WTC11 (cell line): ENCODE measurements around the gene RNF103. TPM values are rescaled to one million over a fixed set of nuclear protein-coding genes. Genes with fewer than 3 reads are reported as not detected.
A peak's percentile ranks its signal among the peaks of the same experiment; 100 is the strongest.

Experiments
- ATAC-seq: fragments of 200-7000 bp; cut with Tn5 transposase; 2 replicates; pipeline ENCODE4 v1.10.0; 2021; ENCODE audit warnings: mild to moderate bottlenecking, moderate library complexity
- CTCF ChIA-PET: fragments of 300-600 bp; sonication (Branson Sonifier 250); formaldehyde crosslinking; loops from one replicate; lab custom pipeline; 2021; ENCODE audit warnings: antibody characterized with exemption; lab: Charles Lee
- POLR2A ChIA-PET: fragments of 350-600 bp; sonication (Branson Sonifier 250); formaldehyde crosslinking; loops from one replicate; lab custom pipeline; 2021; ENCODE audit warnings: antibody characterized with exemption; lab: Charles Lee
- DNase-seq: peaks from one replicate; pipeline ENCODE4 v3.0.0; 2021; ENCODE audit warnings: low spot score
- H3K27ac Mint-ChIP-seq: 2 replicates; pipeline ENCODE4 v1.8.0; 2021; ENCODE audit warnings: mixed read lengths
- H3K27me3 Mint-ChIP-seq: 2 replicates; pipeline ENCODE4 v1.8.0; 2021; ENCODE audit warnings: low read depth, mild to moderate bottlenecking, moderate library complexity, mixed read lengths
- H3K36me3 Mint-ChIP-seq: 2 replicates; pipeline ENCODE4 v1.8.0; 2021; ENCODE audit warnings: mixed read lengths
- H3K4me1 Mint-ChIP-seq: 2 replicates; pipeline ENCODE4 v1.8.0; 2022; ENCODE audit warnings: mixed read lengths
- H3K4me3 Mint-ChIP-seq: 2 replicates; pipeline ENCODE4 v1.8.0; 2021; ENCODE audit warnings: mild to moderate bottlenecking, moderate library complexity, mixed read lengths
- H3K9me3 Mint-ChIP-seq: 2 replicates; pipeline ENCODE4 v1.8.0; 2021; ENCODE audit warnings: mixed read lengths
- ATF1 ChIP-seq: sonication (generic); formaldehyde crosslinking; IDR thresholded peaks from 2 replicates; pipeline ENCODE4 v1.8.1; 2023; ENCODE audit warnings: mild to moderate bottlenecking, moderate library complexity, missing genetic modification reagents
- ATF6 ChIP-seq: sonication (generic); formaldehyde crosslinking; IDR thresholded peaks from 2 replicates; pipeline ENCODE4 v1.8.1; 2023; ENCODE audit warnings: mild to moderate bottlenecking, missing genetic modification reagents
- CDX4 ChIP-seq: fragments of 250-450 bp; sonication (Bioruptor Pico); IDR thresholded peaks from 2 replicates; pipeline ENCODE4 v1.9.0; 2021; ENCODE audit warnings: moderate library complexity, mild to moderate bottlenecking, inconsistent platforms, borderline replicate concordance
- CREB1 ChIP-seq: sonication (generic); formaldehyde crosslinking; IDR thresholded peaks from 2 replicates; pipeline ENCODE4 v1.8.0; 2023; ENCODE audit warnings: mild to moderate bottlenecking, missing genetic modification reagents
- FOXJ3 ChIP-seq: sonication (generic); formaldehyde crosslinking; IDR thresholded peaks from 2 replicates; pipeline ENCODE4 v1.9.0; 2021; ENCODE audit warnings: missing genetic modification reagents, mild to moderate bottlenecking, borderline replicate concordance
- FOXP1 ChIP-seq: sonication (generic); formaldehyde crosslinking; IDR thresholded peaks from 2 replicates; pipeline ENCODE4 v1.8.0; 2022; ENCODE audit warnings: missing genetic modification reagents, mild to moderate bottlenecking, moderate library complexity, borderline replicate concordance
- GRHL2 ChIP-seq: fragments of 250-450 bp; sonication (Bioruptor Pico); IDR thresholded peaks from 2 replicates; pipeline ENCODE4 v1.8.0; 2022; ENCODE audit warnings: mild to moderate bottlenecking, moderate library complexity; ENCODE audit not compliant: insufficient replicate concordance, severe bottlenecking
- MXD4 ChIP-seq: fragments of 250-450 bp; sonication (Bioruptor Pico); IDR thresholded peaks from 2 replicates; pipeline ENCODE4 v1.8.0; 2021; ENCODE audit warnings: mild to moderate bottlenecking, moderate library complexity, borderline replicate concordance
- MYBL2 ChIP-seq: sonication (generic); formaldehyde crosslinking; IDR thresholded peaks from 2 replicates; pipeline ENCODE4 v1.8.1; 2023; ENCODE audit warnings: mild to moderate bottlenecking, moderate library complexity, missing genetic modification reagents
- NFATC4 ChIP-seq: fragments of 250-450 bp; sonication (Bioruptor Pico); IDR thresholded peaks from 2 replicates; pipeline ENCODE4 v1.9.0; 2021; ENCODE audit warnings: mild to moderate bottlenecking
- NFE2L1 ChIP-seq: sonication (generic); formaldehyde crosslinking; IDR thresholded peaks from 2 replicates; pipeline ENCODE4 v1.8.1; 2023; ENCODE audit warnings: missing genetic modification reagents
- PRRX2 ChIP-seq: fragments of 250-450 bp; sonication (Bioruptor Pico); IDR thresholded peaks from 2 replicates; pipeline ENCODE4 v1.8.0; 2021; ENCODE audit warnings: mild to moderate bottlenecking
- RELA ChIP-seq: sonication (generic); formaldehyde crosslinking; IDR thresholded peaks from 2 replicates; pipeline ENCODE4 v1.8.1; 2022; ENCODE audit warnings: missing genetic modification reagents, mild to moderate bottlenecking, borderline replicate concordance
- SMAD3 ChIP-seq: sonication (generic); formaldehyde crosslinking; IDR thresholded peaks from 2 replicates; pipeline ENCODE4 v1.8.0; 2022; ENCODE audit warnings: missing genetic modification reagents, mild to moderate bottlenecking, borderline replicate concordance
- TP53 ChIP-seq: sonication (generic); formaldehyde crosslinking; IDR thresholded peaks from 2 replicates; pipeline ENCODE4 v1.8.1; 2023; ENCODE audit warnings: mild to moderate bottlenecking, missing genetic modification reagents
- USF1 ChIP-seq: sonication (generic); formaldehyde crosslinking; IDR thresholded peaks from 2 replicates; pipeline ENCODE4 v1.8.0; 2022; ENCODE audit warnings: mild to moderate bottlenecking, missing genetic modification reagents
- ZNF219 ChIP-seq: sonication (generic); formaldehyde crosslinking; IDR thresholded peaks from 2 replicates; pipeline ENCODE4 v1.8.0; 2023; ENCODE audit warnings: missing genetic modification reagents, mild to moderate bottlenecking, borderline replicate concordance
- ZNF423 ChIP-seq: fragments of 250-450 bp; sonication (Bioruptor Pico); IDR thresholded peaks from 2 replicates; pipeline ENCODE4 v2.1.2; 2022; ENCODE audit warnings: mild to moderate bottlenecking, moderate library complexity
- ZNF512 ChIP-seq: sonication (generic); formaldehyde crosslinking; IDR thresholded peaks from 2 replicates; pipeline ENCODE4 v1.8.1; 2022; ENCODE audit warnings: missing genetic modification reagents, borderline replicate concordance
- total RNA-seq: library from RNA; stranded (reverse); gene quantifications from 3 replicates; pipeline ENCODE4 v1.2.3, GENCODE V29; 2021
- TF ChIP-seq, protein P1 (sequence below): sonication (generic); formaldehyde crosslinking; IDR thresholded peaks from 2 replicates; pipeline ENCODE4 v1.8.0; 2022; ENCODE audit warnings: mild to moderate bottlenecking, missing genetic modification reagents
- TF ChIP-seq, protein P2 (sequence below): sonication (generic); formaldehyde crosslinking; IDR thresholded peaks from 2 replicates; pipeline ENCODE4 v1.8.1; 2023; ENCODE audit warnings: mild to moderate bottlenecking, missing genetic modification reagents, borderline replicate concordance
- TF ChIP-seq, protein P3 (sequence below): fragments of 250-450 bp; sonication (Bioruptor Pico); IDR thresholded peaks from 2 replicates; pipeline ENCODE4 v1.9.0; 2021; ENCODE audit warnings: mild to moderate bottlenecking, borderline replicate concordance

Gene RNF103
- total RNA-seq, 1 experiment from 2014 or later: 6.8 TPM

DNA sequence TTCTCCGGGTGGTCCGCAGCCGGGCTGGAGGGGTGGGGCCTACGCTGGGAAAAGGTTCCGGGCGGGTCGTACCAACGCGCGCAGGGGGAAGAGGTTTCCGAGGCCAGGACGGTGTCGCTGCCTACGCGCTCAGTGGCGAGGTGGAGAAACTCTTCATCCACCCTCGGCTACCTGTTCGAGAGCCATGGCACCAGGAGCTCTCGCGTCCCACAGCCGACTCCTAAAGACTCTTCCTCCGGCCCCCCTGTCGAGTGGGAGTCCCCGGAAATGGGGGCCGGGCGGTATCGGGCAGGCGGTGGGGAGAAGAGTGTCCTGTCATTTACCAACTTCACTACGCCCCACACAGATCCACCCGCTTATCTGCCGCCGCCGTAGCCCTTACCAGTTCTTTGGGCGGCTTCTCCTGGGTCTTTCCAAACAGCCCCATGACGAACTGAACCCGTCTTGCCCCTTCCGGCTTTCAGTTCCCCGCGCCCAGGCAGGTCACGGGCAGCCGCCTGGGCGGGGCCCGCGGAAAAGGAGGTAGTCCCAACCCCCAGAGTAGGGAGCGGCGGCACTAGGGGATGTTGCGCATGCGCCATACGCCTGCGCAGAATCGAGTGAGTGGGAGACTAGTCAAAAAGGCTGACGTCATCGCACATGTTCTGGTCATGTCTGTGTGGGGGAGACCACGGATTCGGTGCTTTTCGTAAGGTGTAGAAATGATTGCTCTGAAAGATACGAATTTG lies 60.6 kb downstream of the RNF103 start, which contains the start of gene CHMP3:
Gene CHMP3 (minus strand): TSS at position 522 of the 728 bp plus-strand sequence. CDS start 95 bp downstream, at position 427.
- H3K4me3 Mint-ChIP-seq: peak within 1 kb of the TSS; percentile 91
- DNase-seq (peak; percentile 92), ATAC-seq (peak; percentile 93)
- H3K36me3 Mint-ChIP-seq: peaks cover 14% of the 10 kb centered on the region
- peak within 1 kb of the TSS; percentile 96 for H3K27ac Mint-ChIP-seq
- H3K27me3 Mint-ChIP-seq: peaks cover 39% of the 10 kb centered on the region
- peaks cover 22% of the 10 kb centered on the region for H3K9me3 Mint-ChIP-seq
- CTCF ChIA-PET: no interaction called here
- H3K4me1 Mint-ChIP-seq: peaks cover 14% of the 10 kb centered on the region
- POLR2A ChIA-PET: interaction anchor here (0.7 to 1.3 kb wide), 3 partner anchors 34 to 121 kb away, joined by 3 read pairs; no protein-coding TSS in a partner anchor
- peak; percentile 83 for TF ChIP-seq NFE2L1 (CRISPR knock-in tag)
- TF ChIP-seq, protein P1, sequence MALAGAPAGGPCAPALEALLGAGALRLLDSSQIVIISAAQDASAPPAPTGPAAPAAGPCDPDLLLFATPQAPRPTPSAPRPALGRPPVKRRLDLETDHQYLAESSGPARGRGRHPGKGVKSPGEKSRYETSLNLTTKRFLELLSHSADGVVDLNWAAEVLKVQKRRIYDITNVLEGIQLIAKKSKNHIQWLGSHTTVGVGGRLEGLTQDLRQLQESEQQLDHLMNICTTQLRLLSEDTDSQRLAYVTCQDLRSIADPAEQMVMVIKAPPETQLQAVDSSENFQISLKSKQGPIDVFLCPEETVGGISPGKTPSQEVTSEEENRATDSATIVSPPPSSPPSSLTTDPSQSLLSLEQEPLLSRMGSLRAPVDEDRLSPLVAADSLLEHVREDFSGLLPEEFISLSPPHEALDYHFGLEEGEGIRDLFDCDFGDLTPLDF (CRISPR knock-in tag): no peak
- TF ChIP-seq USF1 (CRISPR knock-in tag): peak; percentile 43; the same call in 1 of the 2 replicates
- peak; percentile 16; the same call in 1 of the 2 replicates for TF ChIP-seq FOXP1 (CRISPR knock-in tag)
- TF ChIP-seq, protein P2, sequence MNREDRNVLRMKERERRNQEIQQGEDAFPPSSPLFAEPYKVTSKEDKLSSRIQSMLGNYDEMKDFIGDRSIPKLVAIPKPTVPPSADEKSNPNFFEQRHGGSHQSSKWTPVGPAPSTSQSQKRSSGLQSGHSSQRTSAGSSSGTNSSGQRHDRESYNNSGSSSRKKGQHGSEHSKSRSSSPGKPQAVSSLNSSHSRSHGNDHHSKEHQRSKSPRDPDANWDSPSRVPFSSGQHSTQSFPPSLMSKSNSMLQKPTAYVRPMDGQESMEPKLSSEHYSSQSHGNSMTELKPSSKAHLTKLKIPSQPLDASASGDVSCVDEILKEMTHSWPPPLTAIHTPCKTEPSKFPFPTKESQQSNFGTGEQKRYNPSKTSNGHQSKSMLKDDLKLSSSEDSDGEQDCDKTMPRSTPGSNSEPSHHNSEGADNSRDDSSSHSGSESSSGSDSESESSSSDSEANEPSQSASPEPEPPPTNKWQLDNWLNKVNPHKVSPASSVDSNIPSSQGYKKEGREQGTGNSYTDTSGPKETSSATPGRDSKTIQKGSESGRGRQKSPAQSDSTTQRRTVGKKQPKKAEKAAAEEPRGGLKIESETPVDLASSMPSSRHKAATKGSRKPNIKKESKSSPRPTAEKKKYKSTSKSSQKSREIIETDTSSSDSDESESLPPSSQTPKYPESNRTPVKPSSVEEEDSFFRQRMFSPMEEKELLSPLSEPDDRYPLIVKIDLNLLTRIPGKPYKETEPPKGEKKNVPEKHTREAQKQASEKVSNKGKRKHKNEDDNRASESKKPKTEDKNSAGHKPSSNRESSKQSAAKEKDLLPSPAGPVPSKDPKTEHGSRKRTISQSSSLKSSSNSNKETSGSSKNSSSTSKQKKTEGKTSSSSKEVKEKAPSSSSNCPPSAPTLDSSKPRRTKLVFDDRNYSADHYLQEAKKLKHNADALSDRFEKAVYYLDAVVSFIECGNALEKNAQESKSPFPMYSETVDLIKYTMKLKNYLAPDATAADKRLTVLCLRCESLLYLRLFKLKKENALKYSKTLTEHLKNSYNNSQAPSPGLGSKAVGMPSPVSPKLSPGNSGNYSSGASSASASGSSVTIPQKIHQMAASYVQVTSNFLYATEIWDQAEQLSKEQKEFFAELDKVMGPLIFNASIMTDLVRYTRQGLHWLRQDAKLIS (CRISPR knock-in tag): no peak
- no peak for TF ChIP-seq ZNF219
- no peak for TF ChIP-seq ZNF423 (CRISPR knock-in tag)
- no peak for TF ChIP-seq MXD4
- TF ChIP-seq SMAD3 (CRISPR knock-in tag): peak; percentile 67; the same call in 1 of the 2 replicates
- TF ChIP-seq CREB1 (CRISPR knock-in tag): 0 out of 2 replicates have a peak, but pooled peaks have one; percentile 35
- no peak for TF ChIP-seq PRRX2 (CRISPR knock-in tag)
- TF ChIP-seq MYBL2 (CRISPR knock-in tag): no peak
- no peak for TF ChIP-seq CDX4 (CRISPR knock-in tag)
- TF ChIP-seq FOXJ3: no peak
- TF ChIP-seq ATF6 (CRISPR knock-in tag): no peak
- TF ChIP-seq GRHL2 (CRISPR knock-in tag): no peak
- TF ChIP-seq ZNF512 (CRISPR knock-in tag): no peak
- TF ChIP-seq NFATC4 (CRISPR knock-in tag): no peak
- TF ChIP-seq RELA: no peak
- TF ChIP-seq ATF1: no peak
- no peak for TF ChIP-seq TP53 (CRISPR knock-in tag)
- TF ChIP-seq, protein P3, sequence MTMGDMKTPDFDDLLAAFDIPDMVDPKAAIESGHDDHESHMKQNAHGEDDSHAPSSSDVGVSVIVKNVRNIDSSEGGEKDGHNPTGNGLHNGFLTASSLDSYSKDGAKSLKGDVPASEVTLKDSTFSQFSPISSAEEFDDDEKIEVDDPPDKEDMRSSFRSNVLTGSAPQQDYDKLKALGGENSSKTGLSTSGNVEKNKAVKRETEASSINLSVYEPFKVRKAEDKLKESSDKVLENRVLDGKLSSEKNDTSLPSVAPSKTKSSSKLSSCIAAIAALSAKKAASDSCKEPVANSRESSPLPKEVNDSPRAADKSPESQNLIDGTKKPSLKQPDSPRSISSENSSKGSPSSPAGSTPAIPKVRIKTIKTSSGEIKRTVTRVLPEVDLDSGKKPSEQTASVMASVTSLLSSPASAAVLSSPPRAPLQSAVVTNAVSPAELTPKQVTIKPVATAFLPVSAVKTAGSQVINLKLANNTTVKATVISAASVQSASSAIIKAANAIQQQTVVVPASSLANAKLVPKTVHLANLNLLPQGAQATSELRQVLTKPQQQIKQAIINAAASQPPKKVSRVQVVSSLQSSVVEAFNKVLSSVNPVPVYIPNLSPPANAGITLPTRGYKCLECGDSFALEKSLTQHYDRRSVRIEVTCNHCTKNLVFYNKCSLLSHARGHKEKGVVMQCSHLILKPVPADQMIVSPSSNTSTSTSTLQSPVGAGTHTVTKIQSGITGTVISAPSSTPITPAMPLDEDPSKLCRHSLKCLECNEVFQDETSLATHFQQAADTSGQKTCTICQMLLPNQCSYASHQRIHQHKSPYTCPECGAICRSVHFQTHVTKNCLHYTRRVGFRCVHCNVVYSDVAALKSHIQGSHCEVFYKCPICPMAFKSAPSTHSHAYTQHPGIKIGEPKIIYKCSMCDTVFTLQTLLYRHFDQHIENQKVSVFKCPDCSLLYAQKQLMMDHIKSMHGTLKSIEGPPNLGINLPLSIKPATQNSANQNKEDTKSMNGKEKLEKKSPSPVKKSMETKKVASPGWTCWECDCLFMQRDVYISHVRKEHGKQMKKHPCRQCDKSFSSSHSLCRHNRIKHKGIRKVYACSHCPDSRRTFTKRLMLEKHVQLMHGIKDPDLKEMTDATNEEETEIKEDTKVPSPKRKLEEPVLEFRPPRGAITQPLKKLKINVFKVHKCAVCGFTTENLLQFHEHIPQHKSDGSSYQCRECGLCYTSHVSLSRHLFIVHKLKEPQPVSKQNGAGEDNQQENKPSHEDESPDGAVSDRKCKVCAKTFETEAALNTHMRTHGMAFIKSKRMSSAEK (CRISPR knock-in tag): no peak
